Measurements from ENCODE around the gene TOMM20.
"Not testable (repeated sequence)": the region's sequence is repeated elsewhere in the genome, so short reads cannot be mapped to it uniquely, and the experiment has no call there.

TOMM20 gene

DNA sequence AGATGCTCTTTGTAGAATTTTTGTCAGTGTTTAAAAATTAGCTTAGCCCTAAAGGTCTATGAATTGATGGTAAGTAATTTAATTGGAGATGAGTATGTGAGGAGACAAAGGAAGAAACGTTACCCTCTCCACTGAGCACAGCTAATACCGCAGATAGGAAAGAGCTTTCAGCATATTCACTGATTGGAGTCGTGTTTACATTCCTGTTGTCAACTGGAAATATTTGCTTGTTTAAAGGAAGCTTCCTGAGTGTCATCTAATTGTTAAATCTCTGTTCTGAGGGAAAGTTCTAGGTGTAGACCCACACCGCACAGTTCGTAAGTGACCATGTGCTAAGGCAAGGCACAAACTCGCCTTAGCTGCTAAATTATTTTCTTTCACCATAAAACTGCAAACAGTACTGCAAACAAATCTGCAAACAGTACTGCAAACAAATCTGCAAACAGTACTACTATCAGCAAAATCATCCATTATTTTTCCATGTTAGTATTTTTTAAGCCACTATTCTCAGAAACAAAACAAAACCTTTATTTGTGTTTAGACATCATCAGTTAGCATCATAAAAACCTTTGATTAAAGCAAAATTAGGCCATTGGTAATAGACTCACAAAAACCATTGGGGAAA is 32.6 kb downstream of the TOMM20 start:
- no peak for TF ChIP-seq POLR2AphosphoS5 (IDR thresholded peaks at IDR 0.05; ENCODE audit: low read depth, low read length)
- no peak for TF ChIP-seq TAF1 (IDR thresholded peaks at IDR 0.05; ENCODE audit: low read depth, low read length)
- no peak for TF ChIP-seq SPI1 (IDR thresholded peaks at IDR 0.05; ENCODE audit: low read depth, low read length)
- TF ChIP-seq POU2F2 (IDR thresholded peaks at IDR 0.05; ENCODE audit: low read depth, low read length) = no peak
- no peak for TF ChIP-seq POLR2A (IDR thresholded peaks at IDR 0.05; ENCODE audit: low read depth, low read length)
- no peak for TF ChIP-seq PAX5 (IDR thresholded peaks at IDR 0.05; ENCODE audit: insufficient read depth, low read length, severe bottlenecking)
- DNase-seq (ENCODE audit: insufficient read length, low spot score) (no peak), FAIRE-seq (no peak)

DNA sequence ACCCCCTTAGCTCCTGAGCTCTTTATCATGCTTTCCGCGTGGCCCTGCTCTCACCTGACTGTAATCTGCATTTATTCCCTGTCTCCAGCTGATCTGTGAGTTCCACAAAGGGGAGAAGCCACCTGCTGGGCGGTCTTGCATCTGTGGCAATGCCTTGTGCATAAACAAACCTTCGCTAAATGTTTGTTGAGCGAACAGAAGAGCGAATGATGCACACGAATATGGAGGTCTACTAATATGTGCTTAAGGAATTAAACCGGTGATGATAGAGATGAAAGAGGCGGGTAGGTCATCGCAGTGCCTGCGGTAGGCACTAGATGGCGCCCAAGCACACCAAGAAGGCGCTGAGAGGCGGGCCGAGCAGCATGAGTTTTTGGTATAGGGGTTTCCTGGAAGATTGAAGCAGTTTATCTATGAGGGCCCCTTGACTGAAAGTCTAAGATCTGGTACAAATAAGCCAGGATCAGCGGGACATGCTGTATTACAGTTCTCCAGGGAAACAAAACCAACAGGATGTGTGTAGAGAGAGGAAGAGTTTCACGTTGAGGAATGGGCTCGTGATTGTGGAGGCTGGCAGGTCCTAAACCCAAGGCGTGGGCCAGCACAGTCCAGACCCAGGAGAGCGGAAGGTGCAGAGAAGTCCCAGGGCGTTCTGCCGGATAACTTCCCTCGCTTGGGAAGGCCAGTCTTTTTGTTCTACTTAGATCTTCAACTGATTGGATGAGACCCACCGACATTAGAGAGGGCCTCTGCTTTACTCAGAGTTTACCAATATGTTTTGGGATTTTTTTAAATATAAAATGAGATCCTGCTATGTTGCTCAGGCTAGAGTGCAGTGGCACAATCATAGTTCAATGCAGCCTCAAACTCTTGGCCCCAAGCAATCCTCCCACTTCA is 34.7 kb downstream of the TOMM20 start:
- peak; percentile 65 for DNase-seq (ENCODE audit: insufficient read length, low spot score)
- peak; percentile 82 for FAIRE-seq
- TF ChIP-seq POU2F2 (IDR thresholded peaks at IDR 0.05; ENCODE audit: low read depth, low read length) = 0 out of 2 replicates have a peak, but pooled peaks have one; percentile 10
- no peak for TF ChIP-seq POLR2A (IDR thresholded peaks at IDR 0.05; ENCODE audit: low read depth, low read length)

GRCh38 chr1:235093013-235093695 is 35.5 kb downstream of the TOMM20 start:
- DNase-seq (ENCODE audit: insufficient read length, low spot score) (no peak), FAIRE-seq (no peak)

DNA sequence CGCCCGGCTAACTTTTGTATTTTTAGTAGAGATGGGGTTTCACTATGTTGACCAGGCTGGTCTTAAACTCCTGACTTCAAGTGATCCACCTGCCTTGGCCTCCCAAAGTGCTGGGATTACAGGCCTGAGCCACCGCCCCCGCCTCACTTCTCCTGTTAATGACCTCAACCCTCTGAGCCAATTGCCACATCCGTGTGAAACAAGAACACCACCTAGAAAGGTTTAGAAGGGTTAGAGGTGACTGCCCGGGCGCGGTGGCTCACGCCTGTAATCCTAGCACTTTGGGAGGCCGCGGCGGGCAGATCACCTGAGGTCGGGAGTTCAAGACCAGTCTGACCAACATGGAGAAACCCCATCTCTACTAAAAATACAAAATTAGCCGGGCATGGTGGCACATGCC is 36.2 kb downstream of the TOMM20 start:
- DNase-seq (ENCODE audit: insufficient read length, low spot score); FAIRE-seq: not testable (repeated sequence)

More at GRCh38 chr1:235093013-235093695, 35.5 kb downstream of the TOMM20 start:
- TF ChIP-seq POU2F2 (IDR thresholded peaks at IDR 0.05; ENCODE audit: low read depth, low read length) (no peak), POLR2AphosphoS5 (IDR thresholded peaks at IDR 0.05; ENCODE audit: low read depth, low read length) (no peak), POLR2A (IDR thresholded peaks at IDR 0.05; ENCODE audit: low read depth, low read length) (no peak), SPI1 (IDR thresholded peaks at IDR 0.05; ENCODE audit: low read depth, low read length) (no peak), TAF1 (IDR thresholded peaks at IDR 0.05; ENCODE audit: low read depth, low read length) (no peak), PAX5 (IDR thresholded peaks at IDR 0.05; ENCODE audit: insufficient read depth, low read length, severe bottlenecking) (no peak)

GRCh38 chr1:235092045-235092406 is 36.6 kb downstream of the TOMM20 start:
- not testable (repeated sequence) for FAIRE-seq

DNA sequence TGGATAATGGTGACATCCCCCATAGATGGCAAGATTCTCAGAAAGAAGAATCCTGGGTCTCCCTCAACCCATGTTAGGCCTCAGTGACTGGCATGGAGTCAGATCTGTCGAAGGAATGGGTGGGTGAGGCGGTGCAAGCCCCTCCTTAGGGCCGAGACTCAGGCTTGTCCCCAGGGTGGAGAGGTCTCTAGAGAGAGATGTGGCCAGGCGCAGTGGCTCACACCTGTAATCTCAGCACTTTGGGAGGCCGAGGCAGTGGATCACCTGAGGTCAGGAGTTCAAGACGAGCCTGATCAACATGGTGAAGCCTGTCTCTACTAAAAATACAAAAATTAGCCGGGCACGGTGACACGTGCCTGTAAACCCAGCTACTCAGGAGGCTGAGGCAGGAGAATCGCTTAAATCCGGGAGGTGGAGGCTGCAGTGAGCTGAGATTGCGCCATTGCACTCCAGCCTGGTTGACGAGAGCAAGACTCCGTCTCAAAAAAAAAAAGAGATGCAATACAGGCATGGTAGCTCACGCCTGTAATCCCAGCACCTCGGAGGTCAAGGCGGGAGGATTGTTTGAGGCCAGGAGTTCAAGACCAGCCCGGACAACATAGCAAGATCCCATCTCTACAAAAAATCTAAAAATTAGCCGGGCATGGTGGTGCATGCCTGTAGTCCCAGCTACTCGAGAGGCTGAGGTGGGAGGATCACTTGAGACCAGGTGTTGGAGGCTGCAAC is 37.2 kb downstream of the TOMM20 start:
- DNase-seq (ENCODE audit: insufficient read length, low spot score); FAIRE-seq: not testable (repeated sequence)

More at GRCh38 chr1:235092045-235092406, 36.6 kb downstream of the TOMM20 start:
- DNase-seq (ENCODE audit: insufficient read length, low spot score) = not testable (repeated sequence)

- FAIRE-seq = no peak
- TF ChIP-seq POLR2A (IDR thresholded peaks at IDR 0.05; ENCODE audit: low read depth, low read length) = no peak
- TF ChIP-seq POLR2AphosphoS5 (IDR thresholded peaks at IDR 0.05; ENCODE audit: low read depth, low read length) = no peak
- no peak for TF ChIP-seq PAX5 (IDR thresholded peaks at IDR 0.05; ENCODE audit: insufficient read depth, low read length, severe bottlenecking)
- no peak for TF ChIP-seq TAF1 (IDR thresholded peaks at IDR 0.05; ENCODE audit: low read depth, low read length)
- no peak for TF ChIP-seq SPI1 (IDR thresholded peaks at IDR 0.05; ENCODE audit: low read depth, low read length)
- TF ChIP-seq POU2F2 (IDR thresholded peaks at IDR 0.05; ENCODE audit: low read depth, low read length) = no peak
- no peak for DNase-seq (ENCODE audit: insufficient read length, low spot score)
Measured at GRCh38 chr1:235090406-235091069, 38.1 kb downstream of the TOMM20 start.

DNA sequence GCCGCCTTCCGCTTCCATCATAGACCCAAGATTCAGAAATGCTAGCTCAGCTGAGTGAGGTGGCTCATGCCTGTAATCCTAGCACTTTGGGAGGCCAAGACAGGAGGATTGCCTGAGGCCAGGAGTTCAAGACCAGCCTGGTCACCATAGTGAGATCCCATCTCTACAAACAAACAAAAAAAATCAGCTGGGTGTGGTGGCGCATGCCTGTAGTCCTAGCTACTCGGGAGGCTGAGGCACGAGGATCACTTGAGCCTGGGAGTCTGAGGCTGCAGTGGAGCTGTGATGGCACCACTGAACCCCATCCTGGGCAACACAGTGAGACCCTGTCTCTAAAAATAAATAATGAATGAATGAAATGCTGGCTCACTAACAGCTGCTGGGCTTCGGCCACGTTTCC is 39.7 kb downstream of the TOMM20 start:
- no peak for FAIRE-seq
- no peak for TF ChIP-seq SPI1 (IDR thresholded peaks at IDR 0.05; ENCODE audit: low read depth, low read length)
- TF ChIP-seq PAX5 (IDR thresholded peaks at IDR 0.05; ENCODE audit: insufficient read depth, low read length, severe bottlenecking) = no peak
- TF ChIP-seq TAF1 (IDR thresholded peaks at IDR 0.05; ENCODE audit: low read depth, low read length) = no peak
- no peak for TF ChIP-seq POLR2AphosphoS5 (IDR thresholded peaks at IDR 0.05; ENCODE audit: low read depth, low read length)
- no peak for TF ChIP-seq POU2F2 (IDR thresholded peaks at IDR 0.05; ENCODE audit: low read depth, low read length)
- no peak for TF ChIP-seq POLR2A (IDR thresholded peaks at IDR 0.05; ENCODE audit: low read depth, low read length)
- no peak for DNase-seq (ENCODE audit: insufficient read length, low spot score)

DNA sequence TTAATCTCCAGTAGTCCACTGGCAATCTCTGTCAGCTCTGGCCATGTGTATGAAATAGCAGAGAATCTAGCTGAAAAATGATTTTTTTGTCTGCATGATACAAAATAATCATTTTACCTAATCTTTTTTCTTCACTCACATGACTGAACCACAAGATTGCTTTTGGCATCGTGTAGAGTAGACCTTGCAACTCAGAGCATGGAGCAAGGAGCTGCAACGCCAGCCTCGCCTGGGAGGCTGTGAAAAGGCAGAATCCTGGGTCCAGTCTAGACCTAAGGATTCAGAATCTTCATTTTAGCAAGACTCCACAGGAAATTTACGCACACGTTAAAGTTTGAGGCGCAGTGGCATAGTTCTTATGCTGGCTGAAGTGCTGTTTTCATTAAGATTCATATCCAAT is 40.2 kb downstream of the TOMM20 start:
- DNase-seq (ENCODE audit: insufficient read length, low spot score) (no peak), FAIRE-seq (no peak)
- no peak for TF ChIP-seq POLR2AphosphoS5 (IDR thresholded peaks at IDR 0.05; ENCODE audit: low read depth, low read length)
- TF ChIP-seq POLR2A (IDR thresholded peaks at IDR 0.05; ENCODE audit: low read depth, low read length) = no peak
- TF ChIP-seq POU2F2 (IDR thresholded peaks at IDR 0.05; ENCODE audit: low read depth, low read length) = no peak
- TF ChIP-seq SPI1 (IDR thresholded peaks at IDR 0.05; ENCODE audit: low read depth, low read length) = no peak
- no peak for TF ChIP-seq TAF1 (IDR thresholded peaks at IDR 0.05; ENCODE audit: low read depth, low read length)
